ENCODE measurements around the gene FUT7.
"Not testable (repeated sequence)": the region's sequence is repeated elsewhere in the genome, so short reads cannot be mapped to it uniquely, and the experiment has no call there.

Gene FUT7

DNA sequence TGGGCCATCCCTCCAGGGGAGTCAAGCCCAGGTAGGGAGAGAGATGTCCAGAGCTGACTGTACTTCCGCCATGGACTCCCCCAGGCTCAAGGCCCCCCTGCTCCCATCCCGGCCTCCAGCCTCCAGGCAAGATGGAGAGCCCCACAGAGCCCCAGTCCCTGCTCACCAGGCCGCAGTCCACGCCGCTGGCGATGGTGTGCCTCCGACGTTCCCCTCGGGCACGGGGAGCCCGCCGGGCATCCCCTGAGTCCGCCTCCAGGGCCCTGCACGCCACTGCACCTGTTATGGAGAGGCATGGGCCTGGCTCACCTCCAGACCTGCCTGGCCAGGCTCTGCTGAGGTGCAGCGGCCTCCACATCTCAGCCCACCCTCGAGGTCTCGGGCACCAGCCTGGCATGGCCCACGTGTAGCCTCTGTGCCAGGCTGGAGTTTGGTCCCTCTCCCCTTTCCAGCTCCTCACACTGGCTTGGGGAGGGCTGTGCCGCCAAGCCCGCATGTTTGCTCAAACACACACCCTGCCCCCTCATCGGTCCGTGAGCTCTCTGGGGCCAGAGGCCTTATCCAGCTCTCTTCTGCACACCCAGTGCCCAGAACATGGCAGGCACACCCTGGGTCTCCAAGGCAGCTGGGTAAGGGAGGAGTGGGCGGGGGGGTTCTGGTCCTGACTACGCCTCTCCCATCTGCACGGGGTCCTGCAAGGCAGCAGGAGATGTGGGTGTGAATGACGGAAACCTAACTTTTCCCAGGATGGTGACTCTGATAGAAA is 34.4 kb upstream of the FUT7 start:
- DNase-seq (ENCODE audit: low read depth in 2 of 2), result no peak

DNA sequence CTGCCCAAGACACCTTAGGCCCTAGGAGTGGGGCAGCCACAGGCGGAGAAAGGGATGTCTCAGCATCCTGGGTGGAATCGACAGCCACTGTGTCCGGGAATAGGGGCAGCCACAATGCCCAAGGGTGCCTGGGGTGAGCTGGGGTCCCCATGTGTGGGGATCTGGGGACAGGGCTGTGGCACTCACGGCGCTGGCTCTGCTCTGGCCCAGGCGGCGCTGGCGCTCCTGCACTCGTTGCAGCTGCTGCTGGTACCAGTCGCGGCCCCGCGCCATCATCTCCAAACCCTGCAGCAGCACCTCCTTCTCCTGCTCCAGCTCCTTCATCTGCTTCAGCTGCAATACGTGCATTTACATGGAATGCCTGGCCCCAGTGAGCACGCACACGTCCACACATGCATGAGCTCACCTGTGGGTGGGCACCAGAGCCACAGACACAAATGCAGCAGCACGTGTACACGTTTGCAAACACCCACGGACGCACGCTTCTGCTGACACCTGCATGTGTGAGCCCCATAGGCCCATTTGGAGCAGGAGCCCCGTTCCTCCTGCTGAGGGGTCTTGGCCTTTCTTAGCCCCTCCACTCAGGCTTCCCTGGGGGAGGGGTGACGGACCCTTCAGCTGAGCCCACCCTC is 33.6 kb upstream of the FUT7 start:
- DNase-seq (ENCODE audit: low read depth in 2 of 2), result no peak

DNA sequence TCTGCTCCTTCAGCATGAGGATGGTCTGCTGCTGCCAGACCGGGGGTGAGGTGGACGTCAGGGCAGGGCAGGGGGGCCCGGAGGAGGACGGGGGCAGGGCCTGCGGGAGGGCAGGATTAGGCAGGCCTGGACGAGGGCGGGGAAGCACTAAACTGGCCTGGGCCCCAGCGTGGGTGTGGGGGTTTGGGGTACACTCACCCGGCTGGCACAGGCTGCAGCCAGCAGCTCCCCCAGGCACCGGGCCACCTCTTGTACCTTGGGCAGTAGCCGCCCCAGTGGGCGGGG is 32.9 kb upstream of the FUT7 start:
- DNase-seq (ENCODE audit: low read depth in 2 of 2), result no peak

GRCh38 chr9:137064027-137064879 is 32.4 kb upstream of the FUT7 start:
- DNase-seq (ENCODE audit: low read depth in 2 of 2), result peak in 1 of 2 donors; percentile 27

GRCh38 chr9:137063311-137064026 is 31.6 kb upstream of the FUT7 start:
- no peak for DNase-seq (ENCODE audit: low read depth in 2 of 2)

DNA sequence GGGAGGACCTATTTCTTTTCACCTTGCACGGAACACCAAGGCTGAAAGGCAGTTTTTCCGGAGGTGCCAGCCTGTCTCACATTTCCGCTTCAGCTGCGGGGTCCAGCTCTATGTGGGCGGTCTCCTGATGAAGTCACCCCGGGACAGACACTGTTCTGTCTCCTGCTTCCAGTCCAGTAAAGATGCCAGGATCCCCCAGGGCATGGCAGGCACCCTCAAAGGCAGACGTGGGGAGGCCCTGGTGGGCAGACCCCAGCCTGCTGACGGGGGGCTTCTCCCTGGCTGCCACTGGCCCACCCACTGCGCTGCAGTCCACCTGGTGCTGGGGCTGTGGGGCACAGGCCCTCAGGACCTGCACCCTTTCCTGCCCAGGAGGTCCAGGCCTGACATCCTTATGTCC is 30.9 kb upstream of the FUT7 start:
- DNase-seq (ENCODE audit: low read depth in 2 of 2), result not testable (repeated sequence)

- DNase-seq (ENCODE audit: low read depth in 2 of 2), result no peak
Observed at GRCh38 chr9:137062384-137062783, 30.5 kb upstream of the FUT7 start.

DNA sequence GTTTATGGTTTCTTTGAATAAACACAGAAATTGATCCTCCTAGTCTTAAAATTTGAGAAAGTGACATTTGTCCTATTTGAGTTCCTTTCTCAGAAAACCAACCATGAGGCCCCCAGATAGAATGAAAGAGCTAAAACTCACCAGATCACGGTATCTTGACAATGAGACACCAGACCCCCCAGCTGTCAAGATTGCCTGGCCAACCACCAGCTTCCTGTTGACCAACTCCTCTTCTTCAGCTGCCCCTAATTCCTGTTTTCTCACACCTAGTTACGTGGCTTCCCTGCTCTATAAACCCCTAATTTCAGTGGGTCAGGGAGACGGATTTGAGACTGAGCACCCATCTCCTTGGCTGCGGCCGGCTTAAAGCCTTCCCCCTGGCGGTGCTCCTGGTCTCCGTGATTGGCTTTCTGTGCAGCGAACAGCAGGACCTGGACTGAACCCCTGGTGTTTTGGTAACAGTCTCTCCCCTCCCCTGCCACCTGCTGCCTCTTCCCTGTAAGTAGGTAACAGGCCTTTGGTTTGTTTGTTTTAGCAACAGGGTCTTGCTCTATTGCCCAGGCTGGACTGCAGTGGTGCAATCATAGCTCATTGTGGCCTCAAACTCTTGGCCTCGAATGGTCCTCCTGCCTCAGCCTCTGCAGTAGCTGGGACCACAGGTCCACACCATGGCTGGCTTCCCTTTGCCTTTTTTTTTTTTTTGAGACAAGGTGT is 26.8 kb upstream of the FUT7 start:
- no peak for DNase-seq (ENCODE audit: low read depth in 2 of 2)

DNA sequence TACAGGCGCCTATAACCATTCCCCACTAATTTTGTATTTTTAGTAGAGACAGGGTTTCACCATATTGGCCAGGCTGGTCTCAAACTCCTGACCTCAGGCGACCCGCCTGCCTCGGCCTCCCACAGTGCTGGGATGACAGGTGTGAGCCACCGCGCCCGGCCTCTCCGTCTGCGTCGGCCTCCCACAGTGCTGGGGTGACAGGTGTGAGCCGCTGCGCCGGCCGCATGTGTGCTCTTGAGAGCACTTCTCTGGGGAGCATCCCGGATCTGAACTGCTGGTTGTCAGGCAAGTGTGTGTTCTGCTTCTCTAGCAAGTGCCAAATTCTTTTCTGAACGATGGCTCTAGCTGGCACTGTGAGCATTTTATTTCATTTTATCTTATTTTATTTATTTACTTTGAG is 25.7 kb upstream of the FUT7 start:
- no peak for DNase-seq (ENCODE audit: low read depth in 2 of 2)

DNA sequence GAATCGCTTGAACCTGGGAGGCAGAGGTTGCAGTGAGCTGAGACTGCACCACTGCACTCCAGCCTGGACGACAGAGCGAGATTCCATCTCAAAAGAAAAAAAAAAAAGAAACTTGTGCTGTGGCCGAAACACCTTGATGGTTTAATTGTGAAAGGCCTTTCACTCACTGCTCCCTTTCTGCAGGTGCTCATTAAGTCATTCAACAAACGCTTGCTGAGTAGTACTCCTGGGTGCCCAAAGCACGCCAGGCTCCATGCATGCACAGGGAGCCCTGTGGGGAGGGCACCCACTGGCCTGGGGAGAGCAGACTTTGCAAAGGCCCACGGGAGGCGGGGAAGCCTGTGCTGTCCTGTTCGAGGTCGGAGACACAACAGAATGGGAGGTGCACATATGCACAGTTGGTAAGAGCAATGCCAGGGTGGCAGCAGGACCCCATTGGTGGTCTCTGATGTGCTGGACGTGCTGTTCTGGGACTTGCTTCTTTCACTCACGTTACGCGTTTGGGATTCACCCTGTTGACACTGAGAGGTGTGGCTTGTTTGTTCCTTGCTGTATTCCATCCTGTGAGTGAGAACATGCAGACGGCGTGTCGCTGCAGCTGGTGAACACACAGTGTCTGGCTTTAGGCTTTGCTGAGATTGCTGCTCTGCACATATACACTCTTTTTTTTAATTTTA is 25.0 kb upstream of the FUT7 start:
- no peak for DNase-seq (ENCODE audit: low read depth in 2 of 2)

DNA sequence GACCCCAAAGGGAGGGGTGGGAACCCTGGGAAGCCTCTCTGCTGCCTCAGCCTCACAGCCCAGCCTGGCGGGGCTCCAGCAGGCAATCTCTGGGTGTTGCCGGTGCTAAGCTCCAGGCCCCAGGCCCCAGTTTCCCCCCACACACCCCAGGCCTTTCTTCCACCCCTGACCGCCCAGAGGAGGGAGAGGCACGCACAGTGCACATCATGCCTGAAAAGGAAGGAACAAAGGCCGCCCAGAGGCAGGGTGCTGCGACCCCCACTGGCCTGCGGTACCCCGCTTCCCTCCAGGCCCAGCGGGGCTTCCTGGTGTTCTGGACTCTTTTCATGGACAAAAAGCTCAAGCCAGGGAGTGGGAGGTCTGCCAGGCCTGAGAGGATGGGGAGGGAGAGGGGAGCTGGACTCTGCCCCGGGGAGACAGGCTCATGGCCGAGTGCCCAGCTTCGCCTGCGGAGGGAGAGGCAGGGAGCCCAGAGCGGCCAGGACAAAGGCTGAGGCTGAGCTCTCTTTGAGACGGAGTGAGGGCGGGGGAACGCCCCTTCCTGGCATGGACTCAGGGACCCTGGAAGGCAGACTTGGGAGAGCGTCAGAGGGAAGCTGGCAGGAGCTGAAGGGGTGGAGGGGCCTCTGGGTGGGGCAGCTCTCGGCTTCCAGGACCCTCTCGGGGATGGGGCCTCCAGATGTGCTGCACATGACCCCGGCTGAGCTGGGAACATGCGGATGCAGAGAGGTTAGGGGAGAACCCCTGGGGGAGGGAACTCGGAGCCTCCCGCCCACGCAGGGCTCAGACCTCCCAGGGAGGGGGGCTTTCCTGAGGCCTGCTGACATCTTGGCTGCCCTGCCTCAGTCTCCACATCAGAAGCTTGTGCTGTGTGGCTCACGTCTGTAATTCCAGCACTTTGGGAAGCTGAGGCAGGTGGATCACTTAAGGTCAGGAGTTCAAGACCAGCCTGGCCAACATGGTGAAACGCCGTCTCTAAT is 23.8 kb upstream of the FUT7 start:
- no peak for DNase-seq (ENCODE audit: low read depth in 2 of 2)

- no peak for DNase-seq (ENCODE audit: low read depth in 2 of 2)
Observed at GRCh38 chr9:137054932-137055384, 23.1 kb upstream of the FUT7 start.

- DNase-seq (ENCODE audit: low read depth in 2 of 2), result no peak
Observed at GRCh38 chr9:137053944-137054931, 22.4 kb upstream of the FUT7 start, which contains the start of gene ENTPD2. ENTPD2 (minus strand) TSS chr9:137054061; CDS start chr9:137053997, 64 bp downstream.

- no peak for DNase-seq (ENCODE audit: low read depth in 2 of 2)
Observed at GRCh38 chr9:137052998-137053943, 21.4 kb upstream of the FUT7 start.

GRCh38 chr9:137052293-137052692 is 20.4 kb upstream of the FUT7 start:
- DNase-seq (ENCODE audit: low read depth in 2 of 2), result no peak

DNA sequence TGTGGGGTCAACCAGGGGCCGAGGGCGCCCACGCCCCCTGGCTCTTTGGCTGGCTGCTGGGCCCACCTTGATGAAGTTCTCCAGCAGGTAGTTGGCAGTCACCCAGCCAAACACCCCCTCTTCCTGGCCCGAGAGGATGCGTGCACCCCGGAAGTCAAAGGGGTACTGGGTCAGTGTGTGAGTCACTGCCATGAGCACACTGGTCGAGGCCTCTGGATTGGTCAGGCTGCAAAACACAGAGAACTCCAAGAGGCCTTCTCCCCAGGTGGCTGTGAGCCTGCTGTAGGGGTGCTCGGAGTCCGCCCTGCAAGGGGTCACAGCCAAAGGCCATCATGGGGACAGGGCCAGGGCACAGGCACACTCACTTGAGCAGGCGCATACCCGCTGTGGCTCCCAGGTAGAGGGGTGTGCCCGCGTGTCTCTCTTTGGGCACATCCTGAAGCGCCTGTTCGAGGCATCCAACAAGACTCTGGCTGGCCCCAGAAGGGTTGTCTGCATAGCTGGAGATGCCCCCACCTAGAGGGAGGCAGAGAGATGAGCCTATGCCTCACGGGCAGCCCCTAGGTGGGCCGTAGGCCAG is 19.3 kb upstream of the FUT7 start:
- DNase-seq (ENCODE audit: low read depth in 2 of 2), result no peak

GRCh38 chr9:137050570-137050969 is 18.7 kb upstream of the FUT7 start:
- no peak for DNase-seq (ENCODE audit: low read depth in 2 of 2)
